GM15510 (cell line): ENCODE data around the gene UQCC3.
A peak's percentile ranks its signal among the peaks of the same experiment; 100 is the strongest.

Experiments
- POLR2A ChIP-seq: IDR thresholded peaks from 3 replicates; pipeline ENCODE4 v1.6.1; 2011; ENCODE audit warnings: borderline replicate concordance; ENCODE audit not compliant: insufficient read length; ENCODE audit errors: extremely low read depth

The UQCC3 gene

GRCh38 chr11:62708392-62708791 is 36.9 kb downstream of the UQCC3 start:
- TF ChIP-seq POLR2A = no peak

- TF ChIP-seq POLR2A = no peak
Observed at GRCh38 chr11:62708793-62709192, 37.3 kb downstream of the UQCC3 start.

- TF ChIP-seq POLR2A = peak; percentile 67
Observed at GRCh38 chr11:62709247-62710000, 38.0 kb downstream of the UQCC3 start.

GRCh38 chr11:62710001-62710345 is 38.5 kb downstream of the UQCC3 start:
- no peak for TF ChIP-seq POLR2A

GRCh38 chr11:62712276-62712812 is 40.9 kb downstream of the UQCC3 start:
- no peak for TF ChIP-seq POLR2A

- TF ChIP-seq POLR2A = no peak
Observed at GRCh38 chr11:62712861-62713260, 41.4 kb downstream of the UQCC3 start.

- no peak for TF ChIP-seq POLR2A
Observed at GRCh38 chr11:62713343-62713742, 41.9 kb downstream of the UQCC3 start.

GRCh38 chr11:62715150-62716130 is 44.0 kb downstream of the UQCC3 start:
- no peak for TF ChIP-seq POLR2A

- TF ChIP-seq POLR2A = no peak
Observed at GRCh38 chr11:62716206-62716605, 44.7 kb downstream of the UQCC3 start.

- TF ChIP-seq POLR2A = no peak
Observed at GRCh38 chr11:62716816-62717215, 45.3 kb downstream of the UQCC3 start.

GRCh38 chr11:62719302-62719978 is 48.0 kb downstream of the UQCC3 start:
- TF ChIP-seq POLR2A = no peak

- TF ChIP-seq POLR2A = no peak
Observed at GRCh38 chr11:62721994-62722393, 50.5 kb downstream of the UQCC3 start.
